ENCODE measurements around the gene WDR5.

Gene WDR5

DNA sequence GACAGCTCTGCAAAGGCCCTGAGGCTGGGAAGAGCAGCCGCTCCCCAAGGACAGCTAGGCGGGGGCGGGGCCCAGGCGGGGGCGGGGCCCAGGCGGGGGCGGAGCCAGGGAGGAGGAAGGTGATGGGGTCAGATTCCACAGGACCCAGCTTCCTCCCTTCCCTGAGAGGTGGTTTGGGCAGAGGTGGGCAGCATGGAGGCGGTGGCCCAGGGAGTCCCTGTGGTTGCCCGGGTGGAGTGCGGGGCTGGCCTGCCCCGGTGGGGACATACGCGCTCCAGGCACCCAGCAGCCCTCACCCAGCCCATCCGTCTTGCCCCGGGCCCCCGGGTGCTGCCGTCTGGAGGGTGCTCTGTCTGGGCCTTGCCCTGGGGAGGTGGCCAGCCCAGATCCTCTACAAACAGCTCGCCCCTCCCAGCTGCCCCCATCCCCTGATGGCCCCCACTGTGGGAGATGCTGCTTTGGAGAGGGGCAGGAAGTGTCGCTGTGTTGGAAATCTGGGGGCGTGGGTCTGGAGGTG, 39.5 kb downstream of the WDR5 start (continued):
- TF ChIP-seq ZNF501 (tag by site-specific recombination; IDR thresholded peaks at IDR 0.05): no peak
- no peak for TF ChIP-seq WT1 (tag by site-specific recombination; IDR thresholded peaks at IDR 0.05)
- TF ChIP-seq ZNF664 (tag by site-specific recombination; IDR thresholded peaks at IDR 0.05): no peak
- no peak for TF ChIP-seq ZNF792 (tag by site-specific recombination; IDR thresholded peaks at IDR 0.05)

DNA sequence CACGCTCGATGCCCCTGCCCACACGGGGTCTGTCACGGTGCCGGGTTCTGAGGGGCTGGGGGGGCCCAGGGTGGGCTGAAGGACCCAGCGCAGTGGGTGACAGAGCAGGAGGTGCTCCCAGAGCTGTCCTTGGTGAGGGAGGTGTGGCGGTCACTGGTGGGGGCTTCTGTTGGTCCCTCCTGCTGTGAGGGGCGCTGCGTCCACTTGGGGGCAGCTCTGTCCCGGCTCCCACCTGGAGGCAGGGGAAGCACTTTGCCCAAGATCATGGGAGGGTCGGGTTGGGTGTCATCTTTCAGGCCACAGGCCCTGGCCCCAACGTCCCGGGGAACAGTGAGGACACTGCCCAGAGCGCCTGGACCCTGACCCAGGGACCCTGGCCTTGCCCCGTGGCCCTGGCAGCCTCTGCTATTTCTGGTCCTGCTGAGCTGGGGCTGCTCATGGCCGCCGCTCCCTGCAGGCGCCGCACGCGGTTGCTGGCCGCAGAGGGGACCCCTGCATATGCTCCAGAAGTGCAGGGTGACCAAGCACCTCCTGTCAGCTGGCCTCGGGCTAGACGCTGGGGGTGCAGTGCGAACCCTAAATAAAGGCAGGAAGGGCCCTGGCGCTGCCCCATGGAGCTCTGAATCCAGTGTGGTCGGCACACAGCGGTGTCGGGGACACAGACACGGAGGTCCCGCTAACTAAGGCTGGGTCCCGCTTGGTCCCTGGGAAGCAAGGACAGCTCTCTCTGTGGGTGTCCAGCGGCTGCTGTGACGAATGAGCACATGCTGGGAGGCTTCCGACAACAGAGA, 40.1 kb downstream of the WDR5 start:
- Histone ChIP-seq H3K4me3 (ENCODE audit: low read depth, low read length) (no peak overlapping the region), H3K9me3 (ENCODE audit: control insufficient read depth, insufficient read depth, low read depth, low read length) (no peaks in the 10 kb centered on the region), H3K27ac (ENCODE audit: extremely low read depth, low read depth, low read length) (no peak overlapping the region), H3K4me1 (ENCODE audit: control insufficient read depth, insufficient read depth, low read length) (no peaks in the 10 kb centered on the region), H3K36me3 (ENCODE audit: control insufficient read depth in 2 of 2, insufficient read depth in 1 of 2, low read length in 2 of 2) (no peaks in the 10 kb centered on the region)
- TF ChIP-seq, protein P1, sequence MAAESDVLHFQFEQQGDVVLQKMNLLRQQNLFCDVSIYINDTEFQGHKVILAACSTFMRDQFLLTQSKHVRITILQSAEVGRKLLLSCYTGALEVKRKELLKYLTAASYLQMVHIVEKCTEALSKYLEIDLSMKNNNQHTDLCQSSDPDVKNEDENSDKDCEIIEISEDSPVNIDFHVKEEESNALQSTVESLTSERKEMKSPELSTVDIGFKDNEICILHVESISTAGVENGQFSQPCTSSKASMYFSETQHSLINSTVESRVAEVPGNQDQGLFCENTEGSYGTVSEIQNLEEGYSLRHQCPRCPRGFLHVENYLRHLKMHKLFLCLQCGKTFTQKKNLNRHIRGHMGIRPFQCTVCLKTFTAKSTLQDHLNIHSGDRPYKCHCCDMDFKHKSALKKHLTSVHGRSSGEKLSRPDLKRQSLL (tag by site-specific recombination; IDR thresholded peaks at IDR 0.05): no peak
- TF ChIP-seq ZIC2 (tag by site-specific recombination; IDR thresholded peaks at IDR 0.05): peak; percentile 94
- CTCF ChIA-PET: interaction anchor here (0.6 to 3.1 kb wide), 4 partner anchors 23 to 321 kb away, joined by 3 to 32 read pairs (median 4); no protein-coding TSS in a partner anchor
- POLR2A ChIA-PET: interaction anchor here (1.5 to 1.7 kb wide), 2 partner anchors 12 to 266 kb away, joined by 4 to 9 read pairs; partner anchors contain the start of gene RNU6ATAC

DNA sequence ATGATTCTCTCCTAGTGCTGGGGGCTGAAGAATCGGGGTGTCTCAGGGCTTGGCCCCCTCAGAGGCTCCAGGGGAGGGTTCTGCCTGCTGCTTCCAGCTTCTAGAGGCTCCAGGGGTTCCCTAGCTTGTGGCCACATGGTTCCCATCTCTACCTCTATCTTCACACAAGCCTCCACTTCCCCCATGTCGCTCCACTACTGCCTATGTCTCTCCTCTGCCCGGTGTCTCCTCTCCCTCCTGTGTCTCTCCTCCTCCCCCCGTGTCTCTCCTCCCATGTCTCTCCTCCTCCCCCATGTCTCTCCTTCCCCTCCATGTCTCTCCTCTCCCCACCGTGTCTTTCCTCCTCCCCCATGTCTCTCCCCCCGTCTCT, 40.7 kb downstream of the WDR5 start:
- H3K9me3 ChIP-seq (ENCODE audit: control insufficient read depth, insufficient read depth, low read depth, low read length): no peaks in the 10 kb centered on the region
- no peaks in the 10 kb centered on the region for H3K4me1 ChIP-seq (ENCODE audit: control insufficient read depth, insufficient read depth, low read length)
- H3K36me3 ChIP-seq (ENCODE audit: control insufficient read depth in 2 of 2, insufficient read depth in 1 of 2, low read length in 2 of 2): no peaks in the 10 kb centered on the region
- H3K27ac ChIP-seq (ENCODE audit: extremely low read depth, low read depth, low read length): no peak overlapping the region
- POLR2A ChIA-PET: no interaction called here
- CTCF ChIA-PET: interaction anchor here (0.6 to 3.1 kb wide), 3 partner anchors 41 to 321 kb away, joined by 3 to 32 read pairs (median 4); no protein-coding TSS in a partner anchor
- no peak overlapping the region for H3K4me3 ChIP-seq (ENCODE audit: low read depth, low read length)
- no peak for TF ChIP-seq ZFP69B (tag by site-specific recombination; IDR thresholded peaks at IDR 0.05)
- TF ChIP-seq ZNF133 (tag by site-specific recombination; IDR thresholded peaks at IDR 0.05): no peak
- TF ChIP-seq ZNF560 (tag by site-specific recombination; IDR thresholded peaks at IDR 0.05; ENCODE audit: borderline replicate concordance): no peak
- TF ChIP-seq ZNF350 (tag by site-specific recombination; IDR thresholded peaks at IDR 0.05): no peak
- TF ChIP-seq ZNF211 (tag by site-specific recombination; IDR thresholded peaks at IDR 0.05; ENCODE audit: low read depth): no peak
- no peak for TF ChIP-seq ZNF600 (tag by site-specific recombination; IDR thresholded peaks at IDR 0.05)
- TF ChIP-seq, protein P2, sequence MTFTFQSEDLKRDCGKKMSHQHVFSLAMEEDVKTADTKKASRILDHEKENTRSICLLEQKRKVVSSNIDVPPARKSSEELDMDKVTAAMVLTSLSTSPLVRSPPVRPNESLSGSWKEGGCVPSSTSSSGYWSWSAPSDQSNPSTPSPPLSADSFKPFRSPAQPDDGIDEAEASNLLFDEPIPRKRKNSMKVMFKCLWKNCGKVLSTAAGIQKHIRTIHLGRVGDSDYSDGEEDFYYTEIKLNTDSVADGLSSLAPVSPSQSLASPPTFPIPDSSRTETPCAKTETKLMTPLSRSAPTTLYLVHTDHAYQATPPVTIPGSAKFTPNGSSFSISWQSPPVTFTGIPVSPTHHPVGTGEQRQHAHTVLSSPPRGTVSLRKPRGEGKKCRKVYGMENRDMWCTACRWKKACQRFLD (tag by site-specific recombination; IDR thresholded peaks at IDR 0.05): no peak
- no peak for TF ChIP-seq ZNF37A (tag by site-specific recombination; IDR thresholded peaks at IDR 0.05)
- TF ChIP-seq ZNF623 (tag by site-specific recombination; IDR thresholded peaks at IDR 0.05): no peak
- no peak for TF ChIP-seq ZNF654 (tag by site-specific recombination; IDR thresholded peaks at IDR 0.05; ENCODE audit: low read depth)
- TF ChIP-seq, protein P3, sequence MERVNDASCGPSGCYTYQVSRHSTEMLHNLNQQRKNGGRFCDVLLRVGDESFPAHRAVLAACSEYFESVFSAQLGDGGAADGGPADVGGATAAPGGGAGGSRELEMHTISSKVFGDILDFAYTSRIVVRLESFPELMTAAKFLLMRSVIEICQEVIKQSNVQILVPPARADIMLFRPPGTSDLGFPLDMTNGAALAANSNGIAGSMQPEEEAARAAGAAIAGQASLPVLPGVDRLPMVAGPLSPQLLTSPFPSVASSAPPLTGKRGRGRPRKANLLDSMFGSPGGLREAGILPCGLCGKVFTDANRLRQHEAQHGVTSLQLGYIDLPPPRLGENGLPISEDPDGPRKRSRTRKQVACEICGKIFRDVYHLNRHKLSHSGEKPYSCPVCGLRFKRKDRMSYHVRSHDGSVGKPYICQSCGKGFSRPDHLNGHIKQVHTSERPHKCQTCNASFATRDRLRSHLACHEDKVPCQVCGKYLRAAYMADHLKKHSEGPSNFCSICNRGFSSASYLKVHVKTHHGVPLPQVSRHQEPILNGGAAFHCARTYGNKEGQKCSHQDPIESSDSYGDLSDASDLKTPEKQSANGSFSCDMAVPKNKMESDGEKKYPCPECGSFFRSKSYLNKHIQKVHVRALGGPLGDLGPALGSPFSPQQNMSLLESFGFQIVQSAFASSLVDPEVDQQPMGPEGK (tag by site-specific recombination; IDR thresholded peaks at IDR 0.05): peak; percentile 67
- no peak for TF ChIP-seq ZFP37 (tag by site-specific recombination; IDR thresholded peaks at IDR 0.05)
- TF ChIP-seq GLI2 (tag by site-specific recombination; IDR thresholded peaks at IDR 0.05; ENCODE audit: borderline replicate concordance, low read depth): no peak
- TF ChIP-seq ZNF473 (tag by site-specific recombination; IDR thresholded peaks at IDR 0.05): no peak
- peak; percentile 53; the same call in 1 of the 2 replicates for TF ChIP-seq WT1 (tag by site-specific recombination; IDR thresholded peaks at IDR 0.05)
- TF ChIP-seq ZNF48 (tag by site-specific recombination; IDR thresholded peaks at IDR 0.05): no peak
- peak; percentile 82; the same call in 1 of the 2 replicates for TF ChIP-seq ZNF175 (tag by site-specific recombination; IDR thresholded peaks at IDR 0.05)
- TF ChIP-seq ZNF658 (tag by site-specific recombination; IDR thresholded peaks at IDR 0.05): no peak
- TF ChIP-seq ZNF558 (tag by site-specific recombination; IDR thresholded peaks at IDR 0.05): no peak
- TF ChIP-seq, protein P4, sequence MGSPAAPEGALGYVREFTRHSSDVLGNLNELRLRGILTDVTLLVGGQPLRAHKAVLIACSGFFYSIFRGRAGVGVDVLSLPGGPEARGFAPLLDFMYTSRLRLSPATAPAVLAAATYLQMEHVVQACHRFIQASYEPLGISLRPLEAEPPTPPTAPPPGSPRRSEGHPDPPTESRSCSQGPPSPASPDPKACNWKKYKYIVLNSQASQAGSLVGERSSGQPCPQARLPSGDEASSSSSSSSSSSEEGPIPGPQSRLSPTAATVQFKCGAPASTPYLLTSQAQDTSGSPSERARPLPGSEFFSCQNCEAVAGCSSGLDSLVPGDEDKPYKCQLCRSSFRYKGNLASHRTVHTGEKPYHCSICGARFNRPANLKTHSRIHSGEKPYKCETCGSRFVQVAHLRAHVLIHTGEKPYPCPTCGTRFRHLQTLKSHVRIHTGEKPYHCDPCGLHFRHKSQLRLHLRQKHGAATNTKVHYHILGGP (tag by site-specific recombination; IDR thresholded peaks at IDR 0.05): no peak
- TF ChIP-seq ZNF501 (tag by site-specific recombination; IDR thresholded peaks at IDR 0.05): no peak
- TF ChIP-seq ZIC2 (tag by site-specific recombination; IDR thresholded peaks at IDR 0.05): peak; percentile 19; the same call in 1 of the 2 replicates
- TF ChIP-seq, protein P5, sequence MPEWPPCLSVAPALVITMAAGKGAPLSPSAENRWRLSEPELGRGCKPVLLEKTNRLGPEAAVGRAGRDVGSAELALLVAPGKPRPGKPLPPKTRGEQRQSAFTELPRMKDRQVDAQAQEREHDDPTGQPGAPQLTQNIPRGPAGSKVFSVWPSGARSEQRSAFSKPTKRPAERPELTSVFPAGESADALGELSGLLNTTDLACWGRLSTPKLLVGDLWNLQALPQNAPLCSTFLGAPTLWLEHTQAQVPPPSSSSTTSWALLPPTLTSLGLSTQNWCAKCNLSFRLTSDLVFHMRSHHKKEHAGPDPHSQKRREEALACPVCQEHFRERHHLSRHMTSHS (tag by site-specific recombination; IDR thresholded peaks at IDR 0.05): no peak
- TF ChIP-seq ZNF214 (tag by site-specific recombination; IDR thresholded peaks at IDR 0.05; ENCODE audit: borderline replicate concordance): no peak
